ENCODE data around the gene TRAPPC12.

- TF ChIP-seq, protein P1, sequence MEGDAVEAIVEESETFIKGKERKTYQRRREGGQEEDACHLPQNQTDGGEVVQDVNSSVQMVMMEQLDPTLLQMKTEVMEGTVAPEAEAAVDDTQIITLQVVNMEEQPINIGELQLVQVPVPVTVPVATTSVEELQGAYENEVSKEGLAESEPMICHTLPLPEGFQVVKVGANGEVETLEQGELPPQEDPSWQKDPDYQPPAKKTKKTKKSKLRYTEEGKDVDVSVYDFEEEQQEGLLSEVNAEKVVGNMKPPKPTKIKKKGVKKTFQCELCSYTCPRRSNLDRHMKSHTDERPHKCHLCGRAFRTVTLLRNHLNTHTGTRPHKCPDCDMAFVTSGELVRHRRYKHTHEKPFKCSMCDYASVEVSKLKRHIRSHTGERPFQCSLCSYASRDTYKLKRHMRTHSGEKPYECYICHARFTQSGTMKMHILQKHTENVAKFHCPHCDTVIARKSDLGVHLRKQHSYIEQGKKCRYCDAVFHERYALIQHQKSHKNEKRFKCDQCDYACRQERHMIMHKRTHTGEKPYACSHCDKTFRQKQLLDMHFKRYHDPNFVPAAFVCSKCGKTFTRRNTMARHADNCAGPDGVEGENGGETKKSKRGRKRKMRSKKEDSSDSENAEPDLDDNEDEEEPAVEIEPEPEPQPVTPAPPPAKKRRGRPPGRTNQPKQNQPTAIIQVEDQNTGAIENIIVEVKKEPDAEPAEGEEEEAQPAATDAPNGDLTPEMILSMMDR (optimal IDR thresholded peaks at IDR 0.05 in 1 of 3, IDR thresholded peaks at IDR 0.05 in 1 of 3, conservative IDR thresholded peaks at IDR 0.05 in 1 of 3; ENCODE audit: extremely low read depth in 1 of 3, insufficient read depth in 2 of 3, low read length in 3 of 3), result no peak
- TF ChIP-seq EZH2 (IDR thresholded peaks at IDR 0.05; ENCODE audit: low read length), result no peak
These were observed 37.2 kb upstream of the TRAPPC12 start for GRCh38 chr2:3342324-3342723.
